Measurements from ENCODE around the gene CD37.

GRCh38 chr19:49344505-49345423 lies 9.6 kb downstream of the CD37 start:
- TF ChIP-seq CTCF (IDR thresholded peaks at IDR 0.05; ENCODE audit: insufficient read depth, low read length, poor library complexity, severe bottlenecking) (no peak), EZH2phosphoT487 (conservative IDR thresholded peaks at IDR 0.05; ENCODE audit: low read length) (no peak)
